ENCODE measurements around the gene NRG3. TPM values are rescaled to one million over a fixed set of nuclear protein-coding genes. Genes with fewer than 3 reads are reported as not detected.

Gene NRG3
- total and polyA plus RNA-seq, 3 experiments from 2014 or later, result not detected

DNA sequence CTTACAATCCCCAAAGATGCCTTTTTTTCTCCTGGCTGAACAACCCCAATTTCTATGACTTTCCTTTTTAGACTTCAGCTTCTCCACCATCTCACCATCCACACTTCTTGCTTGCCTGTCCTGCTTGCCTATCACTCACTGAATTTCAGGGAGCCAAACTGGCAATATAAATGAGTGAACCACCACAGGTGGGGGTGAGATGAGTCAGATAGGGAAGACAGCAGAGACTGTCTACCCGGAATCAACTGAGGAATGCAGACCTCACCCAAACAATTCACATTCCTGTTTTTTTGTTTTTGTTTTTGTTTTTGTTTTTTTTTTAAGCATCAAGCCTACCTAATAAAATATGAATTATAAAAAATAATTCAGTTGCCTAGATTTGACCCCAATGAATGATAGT is 273.8 kb downstream of the NRG3 start:
- POLR2A ChIA-PET, result no interaction called here
- no peaks in the 10 kb centered on the region for H3K36me3 Mint-ChIP-seq
- H3K4me3 ChIP-seq (ENCODE audit: low read length), result no peak overlapping the region
- H3K9me3 Mint-ChIP-seq, result peaks cover 4 to 12% (median 6%) of the 10 kb centered on the region in 5 donors
- no peak overlapping the region for H3K27ac Mint-ChIP-seq
- no peaks in the 10 kb centered on the region for H3K27me3 Mint-ChIP-seq
- H3K9me3 ChIP-seq (ENCODE audit: low read length), result no peaks in the 10 kb centered on the region
- DNase-seq, result no peak
- H3K27ac ChIP-seq (ENCODE audit: low read depth, low read length), result no peak overlapping the region
- CTCF ChIA-PET, result no interaction called here
- H3K27me3 ChIP-seq (ENCODE audit: insufficient read depth, low read length, poor library complexity, severe bottlenecking), result no peaks in the 10 kb centered on the region
- H3K4me3 Mint-ChIP-seq, result no peak overlapping the region
- no peaks in the 10 kb centered on the region for H3K36me3 ChIP-seq (ENCODE audit: insufficient read depth, low read length)
- H3K4me1 Mint-ChIP-seq, result no peaks in the 10 kb centered on the region
- no peaks in the 10 kb centered on the region for H3K4me1 ChIP-seq (ENCODE audit: insufficient read depth, low read length)

DNA sequence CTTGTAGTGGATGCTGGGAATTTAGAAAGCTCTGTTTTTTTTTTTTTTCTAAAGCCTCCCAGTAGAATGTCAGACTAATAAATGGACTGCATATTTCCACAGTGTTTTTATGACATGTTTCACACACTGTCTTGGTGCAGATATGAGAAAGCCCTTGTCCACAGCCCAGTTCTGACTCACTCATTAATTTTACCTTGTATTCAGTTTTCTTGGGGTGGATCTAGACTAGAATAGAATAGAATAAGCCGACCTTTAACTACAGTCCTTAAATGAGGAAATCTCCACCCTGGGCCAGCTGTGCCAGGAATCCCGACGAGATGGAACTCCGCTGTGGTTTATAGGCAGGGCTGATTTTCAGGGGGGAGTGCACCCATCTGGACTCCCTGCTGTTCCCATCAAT is 274.7 kb downstream of the NRG3 start:
- no peaks in the 10 kb centered on the region for H3K36me3 ChIP-seq (ENCODE audit: insufficient read depth, low read length)
- no peaks in the 10 kb centered on the region for H3K27me3 Mint-ChIP-seq
- CTCF ChIA-PET, result no interaction called here

DNA sequence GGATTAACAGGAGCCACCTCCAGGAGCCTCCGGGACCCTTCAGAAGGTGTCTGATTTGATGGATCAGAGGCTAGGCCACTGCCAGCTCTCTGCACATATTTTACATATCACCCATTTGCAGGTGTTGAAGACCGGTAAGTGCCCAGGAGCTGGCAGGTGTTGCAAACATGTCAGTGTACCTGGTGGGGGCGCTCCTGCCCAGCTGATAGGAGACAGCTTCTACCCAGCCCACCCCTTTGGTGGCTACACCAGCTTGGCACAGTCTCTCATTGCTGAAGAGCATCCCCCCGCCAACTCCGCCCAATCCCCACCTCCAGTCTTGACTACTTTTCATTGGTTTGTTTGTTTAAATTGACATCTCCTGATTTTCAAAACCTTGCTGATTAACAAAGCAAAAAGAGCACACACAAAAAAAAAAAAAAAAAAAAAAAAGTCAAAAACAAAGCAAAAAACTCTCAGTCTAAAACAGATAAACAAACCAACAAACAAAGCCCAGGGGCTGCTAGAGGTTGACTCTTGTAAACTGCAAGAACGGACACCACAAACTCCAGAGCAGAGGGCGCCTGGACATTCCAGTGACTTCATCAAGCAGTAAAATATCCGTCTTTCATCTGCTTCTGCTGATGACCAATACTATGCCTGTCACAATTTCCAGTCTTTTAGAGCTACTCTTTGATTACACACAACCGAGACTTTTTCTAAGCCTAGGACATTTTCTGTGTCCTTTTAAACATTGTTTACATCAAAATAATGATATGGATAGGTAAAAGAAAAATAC is 275.3 kb downstream of the NRG3 start:
- H3K27me3 ChIP-seq (ENCODE audit: insufficient read depth, low read length, poor library complexity, severe bottlenecking), result no peaks in the 10 kb centered on the region
- Mint-ChIP-seq H3K36me3 (no peaks in the 10 kb centered on the region), H3K27me3 (no peaks in the 10 kb centered on the region), H3K4me1 (no peaks in the 10 kb centered on the region), H3K9me3 (peaks cover 0 to 7% (median 6%) of the 10 kb centered on the region in 5 donors), H3K4me3 (no peak overlapping the region), H3K27ac (no peak overlapping the region)
- no peak overlapping the region for H3K27ac ChIP-seq (ENCODE audit: low read depth, low read length)
- ChIA-PET POLR2A (no interaction called here), CTCF (no interaction called here)
- H3K9me3 ChIP-seq (ENCODE audit: low read length), result no peaks in the 10 kb centered on the region
- no peak overlapping the region for H3K4me3 ChIP-seq (ENCODE audit: low read length)
- no peaks in the 10 kb centered on the region for H3K36me3 ChIP-seq (ENCODE audit: insufficient read depth, low read length)
- H3K4me1 ChIP-seq (ENCODE audit: insufficient read depth, low read length), result no peaks in the 10 kb centered on the region
- DNase-seq, result no peak

More for the DNA sequence above, 274.7 kb downstream of the NRG3 start:
- H3K4me3 ChIP-seq (ENCODE audit: low read length), result no peak overlapping the region
- no peak for DNase-seq
- Mint-ChIP-seq H3K9me3 (peaks cover 0 to 7% (median 6%) of the 10 kb centered on the region in 5 donors), H3K4me3 (no peak overlapping the region), H3K27ac (no peak overlapping the region), H3K36me3 (no peaks in the 10 kb centered on the region), H3K4me1 (no peaks in the 10 kb centered on the region)
- no peak overlapping the region for H3K27ac ChIP-seq (ENCODE audit: low read depth, low read length)
- POLR2A ChIA-PET, result no interaction called here
- H3K27me3 ChIP-seq (ENCODE audit: insufficient read depth, low read length, poor library complexity, severe bottlenecking), result no peaks in the 10 kb centered on the region
- H3K9me3 ChIP-seq (ENCODE audit: low read length), result no peaks in the 10 kb centered on the region
- H3K4me1 ChIP-seq (ENCODE audit: insufficient read depth, low read length), result no peaks in the 10 kb centered on the region

DNA sequence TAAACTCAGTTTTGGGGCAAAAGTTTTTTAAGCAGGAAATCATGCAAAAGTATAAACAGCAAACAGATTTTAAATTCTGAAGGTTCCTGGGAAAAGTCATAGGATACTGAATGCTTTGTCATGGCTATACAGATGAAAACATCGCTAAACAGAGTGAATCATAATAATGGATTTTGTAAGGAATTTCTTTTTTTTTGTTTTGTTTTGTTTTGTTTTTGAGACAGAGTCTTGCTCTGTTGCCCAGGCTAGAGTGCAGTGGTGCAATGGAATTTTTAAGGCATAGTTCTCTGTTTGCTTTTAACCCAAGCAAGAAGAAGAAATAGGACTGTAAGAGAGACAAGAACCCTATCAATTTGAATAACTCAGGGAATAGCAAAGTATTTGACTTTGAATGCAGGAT is 285.3 kb downstream of the NRG3 start:
- H3K27me3 Mint-ChIP-seq, result no peaks in the 10 kb centered on the region
- H3K4me1 Mint-ChIP-seq, result no peaks in the 10 kb centered on the region
- H3K9me3 ChIP-seq (ENCODE audit: low read length), result no peaks in the 10 kb centered on the region
- DNase-seq, result no peak
- H3K9me3 Mint-ChIP-seq, result peaks cover 4 to 28% (median 6%) of the 10 kb centered on the region in 5 donors
- H3K4me3 ChIP-seq (ENCODE audit: low read length), result no peak overlapping the region
- H3K27me3 ChIP-seq (ENCODE audit: insufficient read depth, low read length, poor library complexity, severe bottlenecking), result no peaks in the 10 kb centered on the region
- no peak overlapping the region for H3K27ac Mint-ChIP-seq
- no peaks in the 10 kb centered on the region for H3K36me3 ChIP-seq (ENCODE audit: insufficient read depth, low read length)
- POLR2A ChIA-PET, result no interaction called here
- H3K4me1 ChIP-seq (ENCODE audit: insufficient read depth, low read length), result no peaks in the 10 kb centered on the region
- H3K27ac ChIP-seq (ENCODE audit: low read depth, low read length), result no peak overlapping the region
- CTCF ChIA-PET, result no interaction called here
- H3K36me3 Mint-ChIP-seq, result no peaks in the 10 kb centered on the region
- H3K4me3 Mint-ChIP-seq, result no peak overlapping the region

DNA sequence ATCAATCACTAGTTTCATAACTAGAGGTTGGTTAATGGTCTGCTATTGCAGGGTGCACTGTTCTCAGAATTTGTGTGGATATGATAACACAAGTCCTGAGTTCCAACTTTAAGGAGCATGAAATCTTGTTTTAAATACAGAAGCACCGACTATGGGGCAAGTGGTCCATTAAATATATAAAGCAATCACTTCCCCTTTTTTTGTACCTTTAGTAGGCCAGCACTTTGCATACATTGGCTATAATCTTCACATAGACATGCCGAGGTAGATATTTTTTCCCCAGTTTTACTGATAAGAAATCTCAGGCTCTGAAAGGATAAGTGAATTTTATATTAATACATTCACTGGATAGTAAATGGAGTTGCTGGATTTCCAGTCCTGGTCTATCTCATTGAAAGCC is 286.3 kb downstream of the NRG3 start:
- no peaks in the 10 kb centered on the region for H3K27me3 Mint-ChIP-seq
- Histone ChIP-seq H3K4me3 (ENCODE audit: low read length) (no peak overlapping the region), H3K27me3 (ENCODE audit: insufficient read depth, low read length, poor library complexity, severe bottlenecking) (no peaks in the 10 kb centered on the region), H3K36me3 (ENCODE audit: insufficient read depth, low read length) (no peaks in the 10 kb centered on the region), H3K27ac (ENCODE audit: low read depth, low read length) (no peak overlapping the region), H3K9me3 (ENCODE audit: low read length) (no peaks in the 10 kb centered on the region), H3K4me1 (ENCODE audit: insufficient read depth, low read length) (no peaks in the 10 kb centered on the region)
- H3K4me1 Mint-ChIP-seq, result no peaks in the 10 kb centered on the region
- H3K27ac Mint-ChIP-seq, result no peak overlapping the region
- H3K36me3 Mint-ChIP-seq, result no peaks in the 10 kb centered on the region
- ChIA-PET CTCF (no interaction called here), POLR2A (no interaction called here)
- H3K4me3 Mint-ChIP-seq, result no peak overlapping the region
- no peak for DNase-seq
- peaks cover 4 to 28% (median 6%) of the 10 kb centered on the region in 5 donors for H3K9me3 Mint-ChIP-seq

DNA sequence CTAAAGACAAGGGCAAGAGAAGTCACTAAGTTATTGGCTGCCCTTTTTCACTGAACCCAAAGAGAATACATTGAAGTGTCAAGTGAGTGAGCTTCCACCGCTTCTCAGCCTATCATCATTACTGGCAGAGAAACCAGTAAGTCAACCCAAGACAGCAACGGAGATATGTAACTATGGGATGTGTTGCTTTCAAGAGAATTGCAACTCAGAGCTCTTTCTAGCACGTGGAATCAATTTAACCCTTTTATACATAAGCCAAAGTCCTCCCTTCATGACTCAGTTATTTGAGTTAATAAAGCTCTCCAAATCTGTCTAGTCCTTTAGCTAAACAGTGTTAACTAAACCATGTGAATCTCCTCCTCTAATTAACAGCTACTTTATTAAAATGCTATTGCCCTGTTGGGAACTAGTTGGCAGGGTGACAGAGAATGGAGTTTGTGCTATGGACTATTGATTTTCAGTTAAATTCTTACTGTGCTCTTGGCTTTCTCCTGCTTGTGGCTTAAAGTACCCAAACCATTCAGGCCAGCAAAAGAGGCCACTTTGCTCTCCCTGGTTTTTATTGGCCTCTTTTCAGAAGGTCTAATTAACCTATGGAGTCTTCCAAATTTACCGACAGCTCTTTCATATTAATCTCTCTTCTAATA is 287.7 kb downstream of the NRG3 start:
- H3K36me3 Mint-ChIP-seq, result no peaks in the 10 kb centered on the region
- H3K4me1 ChIP-seq (ENCODE audit: insufficient read depth, low read length), result no peaks in the 10 kb centered on the region
- no peaks in the 10 kb centered on the region for H3K9me3 ChIP-seq (ENCODE audit: low read length)
- no peaks in the 10 kb centered on the region for H3K4me1 Mint-ChIP-seq
- H3K36me3 ChIP-seq (ENCODE audit: insufficient read depth, low read length), result no peaks in the 10 kb centered on the region
- no peak overlapping the region for H3K27ac Mint-ChIP-seq
- H3K4me3 Mint-ChIP-seq, result no peak overlapping the region
- no peak for DNase-seq
- no peaks in the 10 kb centered on the region for H3K27me3 ChIP-seq (ENCODE audit: insufficient read depth, low read length, poor library complexity, severe bottlenecking)
- no peak overlapping the region for H3K27ac ChIP-seq (ENCODE audit: low read depth, low read length)
- POLR2A ChIA-PET, result no interaction called here
- CTCF ChIA-PET, result no interaction called here
- H3K9me3 Mint-ChIP-seq, result peaks cover 2 to 23% (median 5%) of the 10 kb centered on the region in 5 donors
- no peaks in the 10 kb centered on the region for H3K27me3 Mint-ChIP-seq
- no peak overlapping the region for H3K4me3 ChIP-seq (ENCODE audit: low read length)

DNA sequence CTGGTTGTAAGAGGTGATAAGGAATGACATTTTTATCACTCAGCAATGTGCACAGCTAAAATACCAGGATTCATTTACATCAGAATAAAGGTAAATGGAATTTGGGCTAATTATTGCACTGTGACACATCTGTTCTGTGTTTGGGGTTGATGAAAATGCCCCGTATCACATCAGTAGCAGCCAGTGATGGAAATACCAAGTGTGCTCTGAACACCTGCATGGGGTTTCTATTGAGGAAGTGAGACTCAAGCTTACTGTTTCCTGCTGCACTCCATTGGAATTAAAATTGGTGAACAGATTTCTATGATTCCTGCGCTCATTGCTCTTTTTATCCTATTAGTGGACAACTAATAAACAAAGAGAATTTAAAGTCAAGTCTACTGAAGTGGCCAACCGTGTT is 296.9 kb downstream of the NRG3 start:
- Histone ChIP-seq H3K4me1 (ENCODE audit: insufficient read depth, low read length) (no peaks in the 10 kb centered on the region), H3K4me3 (ENCODE audit: low read length) (no peak overlapping the region), H3K9me3 (ENCODE audit: low read length) (no peaks in the 10 kb centered on the region), H3K27me3 (ENCODE audit: insufficient read depth, low read length, poor library complexity, severe bottlenecking) (no peaks in the 10 kb centered on the region), H3K36me3 (ENCODE audit: insufficient read depth, low read length) (no peaks in the 10 kb centered on the region), H3K27ac (ENCODE audit: low read depth, low read length) (no peak overlapping the region)
- no peak for DNase-seq
- Mint-ChIP-seq H3K27me3 (no peaks in the 10 kb centered on the region), H3K36me3 (no peaks in the 10 kb centered on the region), H3K4me1 (no peaks in the 10 kb centered on the region), H3K27ac (no peak overlapping the region), H3K4me3 (no peak overlapping the region), H3K9me3 (peaks cover 6 to 21% (median 8%) of the 10 kb centered on the region in 5 donors)
- POLR2A ChIA-PET, result no interaction called here
- CTCF ChIA-PET, result no interaction called here

DNA sequence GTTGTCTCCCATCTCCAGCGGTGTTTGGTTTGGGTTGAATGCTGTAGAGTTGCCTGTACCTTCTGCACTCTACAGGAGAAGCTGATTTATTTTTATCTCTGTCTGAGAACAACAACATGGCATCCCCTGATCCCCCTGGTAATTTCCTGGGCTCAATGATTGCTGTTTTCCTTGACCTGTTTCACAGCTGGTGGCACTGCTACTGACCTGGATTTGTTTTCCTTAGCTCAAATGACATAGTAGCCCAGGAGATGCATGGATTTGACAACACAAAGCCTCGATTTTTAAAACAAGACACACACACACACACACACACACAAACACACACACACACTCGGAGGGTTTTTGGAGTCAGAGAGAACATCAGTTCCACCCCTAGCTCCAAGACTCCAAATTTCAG is 301.6 kb downstream of the NRG3 start:
- Mint-ChIP-seq H3K36me3 (no peaks in the 10 kb centered on the region), H3K4me3 (no peak overlapping the region), H3K4me1 (no peaks in the 10 kb centered on the region), H3K9me3 (peaks cover 7 to 23% (median 9%) of the 10 kb centered on the region in 5 donors), H3K27me3 (no peaks in the 10 kb centered on the region), H3K27ac (no peak overlapping the region)
- no peak for DNase-seq
- Histone ChIP-seq H3K4me3 (ENCODE audit: low read length) (no peak overlapping the region), H3K27me3 (ENCODE audit: insufficient read depth, low read length, poor library complexity, severe bottlenecking) (no peaks in the 10 kb centered on the region), H3K9me3 (ENCODE audit: low read length) (no peaks in the 10 kb centered on the region), H3K36me3 (ENCODE audit: insufficient read depth, low read length) (no peaks in the 10 kb centered on the region), H3K27ac (ENCODE audit: low read depth, low read length) (no peak overlapping the region), H3K4me1 (ENCODE audit: insufficient read depth, low read length) (no peaks in the 10 kb centered on the region)
- ChIA-PET CTCF (no interaction called here), POLR2A (no interaction called here)

Data from CD8-positive, alpha-beta memory T cell (primary cell).